K562 (cell line): ENCODE data around the gene TLE7. TPM values are rescaled to one million over a fixed set of nuclear protein-coding genes. Genes with fewer than 3 reads are reported as not detected.
A peak's percentile ranks its signal among the peaks of the same experiment; 100 is the strongest.

ENCODE experiments used
- AFF1 ChIP-seq, 2 experiments: fragments of 450-650 bp; IDR thresholded peaks; 2 replicates each; pipeline ENCODE4 v1.6.1; 2018; ENCODE audit warnings: mild to moderate bottlenecking in 2 of 2, low read depth in 1 of 2; ENCODE audit not compliant: partially characterized antibody in 2 of 2
- CBX1 ChIP-seq: sonication (generic); IDR thresholded peaks from 2 replicates; pipeline ENCODE4 v1.6.1; 2016; ENCODE audit warnings: antibody characterized with exemption, low read depth, mild to moderate bottlenecking
- DDX20 ChIP-seq: fragments of 450-650 bp; IDR thresholded peaks from 2 replicates; pipeline ENCODE4 v1.6.1; 2016; ENCODE audit warnings: missing genetic modification characterization, low read depth, mild to moderate bottlenecking, missing compliant biosample characterization, moderate library complexity
- ETS2 ChIP-seq: IDR thresholded peaks from 2 replicates; pipeline ENCODE4 v1.6.1; 2016; ENCODE audit warnings: borderline replicate concordance, missing genetic modification characterization, mild to moderate bottlenecking, moderate library complexity, missing compliant biosample characterization; ENCODE audit not compliant: poor library complexity, severe bottlenecking
- PYGO2 ChIP-seq: fragments of 450-650 bp; IDR thresholded peaks from 2 replicates; pipeline ENCODE4 v1.6.1; 2016; ENCODE audit warnings: mild to moderate bottlenecking, missing genetic modification characterization, moderate library complexity, missing compliant biosample characterization
- SRSF1 ChIP-seq: fragments of 200-400 bp; formaldehyde crosslinking; IDR thresholded peaks from 2 replicates; pipeline ENCODE4 v1.6.1; 2017; ENCODE audit warnings: mild to moderate bottlenecking, low read depth, low read length, moderate library complexity
- ZNF143 ChIP-seq: sonication (generic); formaldehyde crosslinking; IDR thresholded peaks from 2 replicates; pipeline ENCODE4 v1.9.0; 2022; ENCODE audit warnings: mild to moderate bottlenecking, missing genetic modification reagents
- ZNF263 ChIP-seq: sonication (generic); formaldehyde crosslinking; IDR thresholded peaks from 2 replicates; pipeline ENCODE4 v1.8.0; 2022; ENCODE audit warnings: mild to moderate bottlenecking, missing genetic modification reagents, borderline replicate concordance
- polyA plus RNA-seq, 8 experiments: library from polyadenylated mRNA; depleted of rRNA in 4 of 8; stranded (reverse) in 5 of 8; unstranded in 3 of 8; fragments of >200 nt; fragmentation: Nextera tagmentation in 2 of 8; fragmentation: Illumina TruSeq in 1 of 8; extraction: Ambion mirVana in 2 of 8; extraction: Trizol in 1 of 8; gene quantifications; 2 replicates each; pipeline versions ENCODE4 v1.2.1 to v1.2.3, GENCODE V29; 2011 to 2014; ENCODE audit warnings: inconsistent platforms in 1 of 8, missing spikeins in 1 of 8
- total RNA-seq, 7 experiments: library from RNA; depleted of rRNA in 6 of 7; stranded (reverse); fragments of >200 nt in 6 of 7; fragmentation: Illumina TruSeq in 2 of 7; extraction: Trizol in 2 of 7; gene quantifications; 2 replicates each; pipeline versions ENCODE4 v1.2.1 to v1.2.3, GENCODE V29; 2011 to 2021; ENCODE audit warnings: low replicate concordance in 1 of 7
- TF ChIP-seq, protein P1 (sequence below): fragments of 450-650 bp; IDR thresholded peaks from 2 replicates; pipeline ENCODE4 v1.6.1; 2018; ENCODE audit not compliant: partially characterized antibody
- TF ChIP-seq, protein P2 (sequence below): fragments of 250-450 bp; sonication (Bioruptor Pico); IDR thresholded peaks from 2 replicates; pipeline ENCODE4 v1.5.0; 2021; ENCODE audit warnings: mild to moderate bottlenecking, borderline replicate concordance

The TLE7 gene
- total and polyA plus RNA-seq, 9 of the 15 experiments (the other 6 are each of a cell fraction or from before 2014, with no cell fraction given): not detected

- TF ChIP-seq, protein P1, sequence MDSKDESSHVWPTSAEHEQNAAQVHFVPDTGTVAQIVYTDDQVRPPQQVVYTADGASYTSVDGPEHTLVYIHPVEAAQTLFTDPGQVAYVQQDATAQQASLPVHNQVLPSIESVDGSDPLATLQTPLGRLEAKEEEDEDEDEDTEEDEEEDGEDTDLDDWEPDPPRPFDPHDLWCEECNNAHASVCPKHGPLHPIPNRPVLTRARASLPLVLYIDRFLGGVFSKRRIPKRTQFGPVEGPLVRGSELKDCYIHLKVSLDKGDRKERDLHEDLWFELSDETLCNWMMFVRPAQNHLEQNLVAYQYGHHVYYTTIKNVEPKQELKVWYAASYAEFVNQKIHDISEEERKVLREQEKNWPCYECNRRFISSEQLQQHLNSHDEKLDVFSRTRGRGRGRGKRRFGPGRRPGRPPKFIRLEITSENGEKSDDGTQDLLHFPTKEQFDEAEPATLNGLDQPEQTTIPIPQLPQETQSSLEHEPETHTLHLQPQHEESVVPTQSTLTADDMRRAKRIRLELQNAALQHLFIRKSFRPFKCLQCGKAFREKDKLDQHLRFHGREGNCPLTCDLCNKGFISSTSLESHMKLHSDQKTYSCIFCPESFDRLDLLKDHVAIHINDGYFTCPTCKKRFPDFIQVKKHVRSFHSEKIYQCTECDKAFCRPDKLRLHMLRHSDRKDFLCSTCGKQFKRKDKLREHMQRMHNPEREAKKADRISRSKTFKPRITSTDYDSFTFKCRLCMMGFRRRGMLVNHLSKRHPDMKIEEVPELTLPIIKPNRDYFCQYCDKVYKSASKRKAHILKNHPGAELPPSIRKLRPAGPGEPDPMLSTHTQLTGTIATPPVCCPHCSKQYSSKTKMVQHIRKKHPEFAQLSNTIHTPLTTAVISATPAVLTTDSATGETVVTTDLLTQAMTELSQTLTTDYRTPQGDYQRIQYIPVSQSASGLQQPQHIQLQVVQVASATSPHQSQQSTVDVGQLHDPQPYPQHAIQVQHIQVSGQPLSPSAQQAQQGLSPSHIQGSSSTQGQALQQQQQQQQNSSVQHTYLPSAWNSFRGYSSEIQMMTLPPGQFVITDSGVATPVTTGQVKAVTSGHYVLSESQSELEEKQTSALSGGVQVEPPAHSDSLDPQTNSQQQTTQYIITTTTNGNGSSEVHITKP: peak; percentile 55
- TF ChIP-seq ZNF143 (no peak), ETS2 (tag) (no peak), CBX1 (no peak), PYGO2 (tag) (peak; percentile 75; the same call in 1 of the 2 replicates), AFF1 (IDR thresholded peaks at IDR 0.05; ENCODE audit: low read depth in 1 of 2, partially characterized antibody in 2 of 2) (peak in 1 of 2 experiments; percentile 64), SRSF1 (no peak), DDX20 (tag) (no peak), ZNF263 (no peak)
- TF ChIP-seq, protein P2, sequence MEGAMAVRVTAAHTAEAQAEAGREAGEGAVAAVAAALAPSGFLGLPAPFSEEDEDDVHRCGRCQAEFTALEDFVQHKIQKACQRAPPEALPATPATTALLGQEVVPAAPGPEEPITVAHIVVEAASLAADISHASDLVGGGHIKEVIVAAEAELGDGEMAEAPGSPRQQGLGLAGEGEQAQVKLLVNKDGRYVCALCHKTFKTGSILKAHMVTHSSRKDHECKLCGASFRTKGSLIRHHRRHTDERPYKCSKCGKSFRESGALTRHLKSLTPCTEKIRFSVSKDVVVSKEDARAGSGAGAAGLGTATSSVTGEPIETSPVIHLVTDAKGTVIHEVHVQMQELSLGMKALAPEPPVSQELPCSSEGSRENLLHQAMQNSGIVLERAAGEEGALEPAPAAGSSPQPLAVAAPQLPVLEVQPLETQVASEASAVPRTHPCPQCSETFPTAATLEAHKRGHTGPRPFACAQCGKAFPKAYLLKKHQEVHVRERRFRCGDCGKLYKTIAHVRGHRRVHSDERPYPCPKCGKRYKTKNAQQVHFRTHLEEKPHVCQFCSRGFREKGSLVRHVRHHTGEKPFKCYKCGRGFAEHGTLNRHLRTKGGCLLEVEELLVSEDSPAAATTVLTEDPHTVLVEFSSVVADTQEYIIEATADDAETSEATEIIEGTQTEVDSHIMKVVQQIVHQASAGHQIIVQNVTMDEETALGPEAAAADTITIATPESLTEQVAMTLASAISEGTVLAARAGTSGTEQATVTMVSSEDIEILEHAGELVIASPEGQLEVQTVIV (CRISPR knock-in tag): no peak
- TF ChIP-seq, all 486 proteins: peak for 102
Observed at GRCh38 chr16:71430744-71431143, 11.1 kb downstream of the TLE7 start (continued).
